Esophagus mucosa (tissue), 1 donor: ENCODE measurements around the gene MRGPRE. TPM values are rescaled to one million over a fixed set of nuclear protein-coding genes. Genes with fewer than 3 reads are reported as not detected.

Experiments
- ATAC-seq: fragments of 200-7000 bp; cut with Tn5 transposase; one replicate; pipeline ENCODE4 v1.9.1; 2020
- total RNA-seq: library from RNA; stranded (reverse); gene quantifications from one replicate; pipeline ENCODE4 v1.2.4, GENCODE V29; 2023
- donor health status: DM: yes; HTN: yes; CAD: no.

MRGPRE gene
- total RNA-seq, 1 donor from 2014 or later, result not detected

- no peak for ATAC-seq
Observed at GRCh38 chr11:3226846-3227567, 5.2 kb downstream of the MRGPRE start.

GRCh38 chr11:3225826-3226750 lies 6.1 kb downstream of the MRGPRE start:
- ATAC-seq, result no peak

GRCh38 chr11:3225159-3225758 lies 7.0 kb downstream of the MRGPRE start:
- no peak for ATAC-seq

GRCh38 chr11:3224401-3225057 lies 7.7 kb downstream of the MRGPRE start:
- no peak for ATAC-seq

GRCh38 chr11:3223932-3224381 lies 8.3 kb downstream of the MRGPRE start:
- ATAC-seq, result no peak

- no peak for ATAC-seq
Observed at GRCh38 chr11:3222941-3223915, 9.0 kb downstream of the MRGPRE start.

GRCh38 chr11:3222003-3222855 lies 10.0 kb downstream of the MRGPRE start:
- no peak for ATAC-seq

- no peak for ATAC-seq
Observed at GRCh38 chr11:3221408-3222002, 10.7 kb downstream of the MRGPRE start.

- no peak for ATAC-seq
Observed at GRCh38 chr11:3220521-3221407, 11.5 kb downstream of the MRGPRE start.

GRCh38 chr11:3220101-3220500 lies 12.1 kb downstream of the MRGPRE start:
- no peak for ATAC-seq

GRCh38 chr11:3219281-3219892 lies 12.8 kb downstream of the MRGPRE start:
- ATAC-seq, result no peak

GRCh38 chr11:3218483-3219280 lies 13.5 kb downstream of the MRGPRE start, which contains the start of gene MRGPRG:
Gene MRGPRG (minus strand): TSS chr11:3218813. CDS start chr11:3218813, 0 bp downstream.
- no peak for ATAC-seq

GRCh38 chr11:3217818-3218482 lies 14.3 kb downstream of the MRGPRE start:
- no peak for ATAC-seq

- ATAC-seq, result no peak
Observed at GRCh38 chr11:3216027-3216525, 16.1 kb downstream of the MRGPRE start.

GRCh38 chr11:3215346-3216026 lies 16.7 kb downstream of the MRGPRE start:
- ATAC-seq, result no peak

- ATAC-seq, result no peak
Observed at GRCh38 chr11:3214420-3214699, 17.9 kb downstream of the MRGPRE start.
